ENCODE measurements around the gene ZG16B.

DNA sequence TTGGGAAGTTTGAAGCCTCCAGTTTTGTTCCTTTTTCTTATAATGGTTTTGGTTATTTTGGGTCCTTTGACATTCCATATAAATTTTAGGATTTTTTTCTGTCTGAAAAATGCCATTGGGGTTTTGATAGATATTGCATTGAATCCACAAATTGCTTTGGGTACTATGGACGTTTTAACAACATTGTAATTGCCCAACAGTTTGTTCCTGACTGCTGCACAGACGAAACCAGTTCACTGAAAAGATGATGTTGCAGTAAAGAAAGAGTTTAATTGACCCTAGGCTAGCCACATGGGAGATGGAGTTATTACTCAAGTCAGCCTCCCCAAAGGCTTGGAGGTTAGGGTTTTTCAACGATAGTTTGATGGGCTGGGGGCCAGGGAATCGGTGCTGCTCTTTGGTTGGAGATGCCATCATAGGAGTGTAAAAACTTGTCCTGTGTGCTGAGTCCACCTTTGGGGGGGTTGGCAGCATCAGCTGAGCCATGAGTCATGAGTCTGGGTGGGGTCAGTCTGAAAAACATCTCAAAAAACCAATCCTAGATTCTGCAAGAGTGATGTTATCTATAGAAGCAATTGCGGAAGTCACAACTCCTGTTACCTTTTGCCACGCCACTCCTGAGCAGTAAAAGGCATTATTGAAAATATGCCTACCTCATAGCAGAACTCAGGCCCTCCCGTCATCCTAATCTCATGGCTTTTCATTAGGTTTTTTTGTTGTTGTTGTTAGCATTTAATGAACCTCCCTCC is 34.5 kb upstream of the ZG16B start:
- TF ChIP-seq, protein P1, sequence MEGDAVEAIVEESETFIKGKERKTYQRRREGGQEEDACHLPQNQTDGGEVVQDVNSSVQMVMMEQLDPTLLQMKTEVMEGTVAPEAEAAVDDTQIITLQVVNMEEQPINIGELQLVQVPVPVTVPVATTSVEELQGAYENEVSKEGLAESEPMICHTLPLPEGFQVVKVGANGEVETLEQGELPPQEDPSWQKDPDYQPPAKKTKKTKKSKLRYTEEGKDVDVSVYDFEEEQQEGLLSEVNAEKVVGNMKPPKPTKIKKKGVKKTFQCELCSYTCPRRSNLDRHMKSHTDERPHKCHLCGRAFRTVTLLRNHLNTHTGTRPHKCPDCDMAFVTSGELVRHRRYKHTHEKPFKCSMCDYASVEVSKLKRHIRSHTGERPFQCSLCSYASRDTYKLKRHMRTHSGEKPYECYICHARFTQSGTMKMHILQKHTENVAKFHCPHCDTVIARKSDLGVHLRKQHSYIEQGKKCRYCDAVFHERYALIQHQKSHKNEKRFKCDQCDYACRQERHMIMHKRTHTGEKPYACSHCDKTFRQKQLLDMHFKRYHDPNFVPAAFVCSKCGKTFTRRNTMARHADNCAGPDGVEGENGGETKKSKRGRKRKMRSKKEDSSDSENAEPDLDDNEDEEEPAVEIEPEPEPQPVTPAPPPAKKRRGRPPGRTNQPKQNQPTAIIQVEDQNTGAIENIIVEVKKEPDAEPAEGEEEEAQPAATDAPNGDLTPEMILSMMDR (IDR thresholded peaks at IDR 0.05), result no peak
- no peak for TF ChIP-seq POLR2A (IDR thresholded peaks at IDR 0.05)

Data from right lobe of liver (tissue), 4 donors.